Left ventricle myocardium inferior (tissue), 1 donor: ENCODE measurements around the gene LRRC72. TPM values are rescaled to one million over a fixed set of nuclear protein-coding genes. Genes with fewer than 3 reads are reported as not detected.
"Not testable (repeated sequence)": the region's sequence is repeated elsewhere in the genome, so short reads cannot be mapped to it uniquely, and the experiment has no call there.

Source experiments
- DNase-seq: peaks from one replicate; pipeline ENCODE4 v3.0.0-alpha.2; 2020
- H3K27ac ChIP-seq: fragments of 200-600 bp; replicated peaks from 2 replicates; pipeline ENCODE4 v1.8.0; 2021
- H3K27me3 ChIP-seq: fragments of 200-600 bp; 2 replicates; pipeline ENCODE4 v1.8.0; 2021; ENCODE audit warnings: low read depth
- H3K36me3 ChIP-seq: fragments of 200-600 bp; 2 replicates; pipeline ENCODE4 v1.8.0; 2021
- H3K4me1 ChIP-seq: fragments of 200-600 bp; 2 replicates; pipeline ENCODE4 v1.8.0; 2021
- H3K4me3 ChIP-seq: fragments of 200-600 bp; 2 replicates; pipeline ENCODE4 v1.8.0; 2021; ENCODE audit warnings: mild to moderate bottlenecking, moderate library complexity
- H3K9me3 ChIP-seq: fragments of 200-600 bp; replicated peaks from 2 replicates; pipeline ENCODE4 v1.8.0; 2021
- CTCF ChIP-seq: fragments of 200-600 bp; IDR thresholded peaks from 2 replicates; pipeline ENCODE4 v1.8.0; 2021; ENCODE audit warnings: antibody characterized with exemption, mild to moderate bottlenecking, borderline replicate concordance
- intact Hi-C: fragments of 100-400 bp; cut with micrococcal nuclease; formaldehyde crosslinking; loops from one replicate; pipeline ENCODE4 v1.11.0; 2022
- total RNA-seq: library from RNA; stranded (reverse); fragmentation: NEBNext Ultra II Directional; extraction: Animal tissue kit (Norgen Biotek cat#: 25700); gene quantifications from one replicate; pipeline ENCODE4 v1.2.1, GENCODE V29; 2021
- donor health status: DM: no; HTN: yes; CAD: no; lungs with severe emphysema.

Gene LRRC72
- total RNA-seq, 1 donor from 2014 or later: not detected

- H3K27ac ChIP-seq: no peak overlapping the region
- no peaks in the 10 kb centered on the region for H3K36me3 ChIP-seq
- no peak for TF ChIP-seq CTCF
- H3K27me3 ChIP-seq: no peaks in the 10 kb centered on the region
- H3K4me3 ChIP-seq: no peak overlapping the region
- intact Hi-C loops: no loop called here
- no peak for DNase-seq
- H3K9me3 ChIP-seq: peaks cover 12% of the 10 kb centered on the region
- H3K4me1 ChIP-seq: no peaks in the 10 kb centered on the region
Observed at GRCh38 chr7:16514271-16514670, 12.4 kb upstream of the LRRC72 start.

GRCh38 chr7:16514729-16515128 lies 11.9 kb upstream of the LRRC72 start:
- TF ChIP-seq CTCF: no peak
- no peaks in the 10 kb centered on the region for H3K36me3 ChIP-seq
- DNase-seq: no peak
- peaks cover 14% of the 10 kb centered on the region for H3K9me3 ChIP-seq
- no peak overlapping the region for H3K27ac ChIP-seq
- no peak overlapping the region for H3K4me3 ChIP-seq
- no peaks in the 10 kb centered on the region for H3K27me3 ChIP-seq
- H3K4me1 ChIP-seq: no peaks in the 10 kb centered on the region
- intact Hi-C loops: no loop called here

- DNase-seq: no peak
- TF ChIP-seq CTCF: no peak
- Histone ChIP-seq H3K4me1 (no peaks in the 10 kb centered on the region), H3K36me3 (no peaks in the 10 kb centered on the region), H3K27me3 (no peaks in the 10 kb centered on the region), H3K4me3 (no peak overlapping the region), H3K27ac (no peak overlapping the region), H3K9me3 (peaks cover 14% of the 10 kb centered on the region)
- intact Hi-C loops: no loop called here
Observed at GRCh38 chr7:16515785-16516685, 10.6 kb upstream of the LRRC72 start.

GRCh38 chr7:16519985-16520384 lies 6.6 kb upstream of the LRRC72 start:
- H3K27ac ChIP-seq, H3K4me1 ChIP-seq, intact Hi-C loops, H3K27me3 ChIP-seq, H3K4me3 ChIP-seq, H3K36me3 ChIP-seq, DNase-seq: not testable (repeated sequence)
- peaks cover 14% of the 10 kb centered on the region for H3K9me3 ChIP-seq

- no peak overlapping the region for H3K4me3 ChIP-seq
- TF ChIP-seq CTCF: no peak
- intact Hi-C loops: no loop called here
- H3K9me3 ChIP-seq: peaks cover 2% of the 10 kb centered on the region
- H3K27ac ChIP-seq: no peak overlapping the region
- no peak for DNase-seq
- H3K27me3 ChIP-seq: no peaks in the 10 kb centered on the region
- H3K4me1 ChIP-seq: no peaks in the 10 kb centered on the region
- H3K36me3 ChIP-seq: no peaks in the 10 kb centered on the region
Observed at GRCh38 chr7:16524332-16524731, 2.3 kb upstream of the LRRC72 start.

GRCh38 chr7:16528520-16528919 lies 1.9 kb downstream of the LRRC72 start:
- no peaks in the 10 kb centered on the region for H3K9me3 ChIP-seq
- no peaks in the 10 kb centered on the region for H3K36me3 ChIP-seq
- no peaks in the 10 kb centered on the region for H3K27me3 ChIP-seq
- H3K4me1 ChIP-seq: no peaks in the 10 kb centered on the region
- H3K4me3 ChIP-seq: no peak overlapping the region
- TF ChIP-seq CTCF: no peak
- no peak overlapping the region for H3K27ac ChIP-seq
- DNase-seq: no peak
- intact Hi-C loops: no loop called here
